IMR-90 (cell line): ENCODE data around the gene CERT1. TPM values are rescaled to one million over a fixed set of nuclear protein-coding genes. Genes with fewer than 3 reads are reported as not detected.

Experiments
- ATAC-seq: fragments of 200-7000 bp; cut with Tn5 transposase; 2 replicates; pipeline ENCODE4 v1.9.1; 2020; ENCODE audit warnings: low read depth, mild to moderate bottlenecking, moderate library complexity
- BruUV-seq: library from RNA; stranded (reverse); fragments of 400-500 nt; replicated peaks from 2 replicates; lab custom pipeline; 2021; lab: Mats Ljungman, UMichigan
- CTCF ChIA-PET: fragments of 300-600 bp; formaldehyde crosslinking; extraction: SDS; loops from one replicate; lab custom pipeline; 2021; ENCODE audit warnings: antibody characterized with exemption; lab: Yijun Ruan, JAX
- POLR2A ChIA-PET: fragments of 300-600 bp; sonication (Branson Sonifier 250); formaldehyde crosslinking; loops from one replicate; lab custom pipeline; 2022; ENCODE audit warnings: antibody characterized with exemption; ENCODE audit not compliant: unreplicated experiment; lab: Charles Lee
- DNase-seq: peaks from one replicate; pipeline ENCODE4 v3.0.0; 2013
- H2AFZ ChIP-seq: replicated peaks from 2 replicates; pipeline ENCODE3; 2013; ENCODE audit warnings: low read length, mild to moderate bottlenecking; ENCODE audit not compliant: poor library complexity
- H2AK5ac ChIP-seq: 2 replicates; pipeline ENCODE4 v1.6.1; 2013; ENCODE audit warnings: low read depth, low read length, inconsistent platforms
- H2AK9ac ChIP-seq: replicated peaks from 2 replicates; pipeline ENCODE3; 2013; ENCODE audit warnings: mild to moderate bottlenecking, low read depth, low read length, moderate library complexity; ENCODE audit not compliant: poor library complexity
- H2BK120ac ChIP-seq: 2 replicates; pipeline ENCODE4 v1.6.1; 2013; ENCODE audit warnings: low read depth, low read length, inconsistent platforms
- H2BK15ac ChIP-seq: 3 replicates; pipeline ENCODE4 v1.6.1; 2013; ENCODE audit warnings: low read depth, low read length, inconsistent platforms
- H2BK20ac ChIP-seq: 2 replicates; pipeline ENCODE4 v1.6.1; 2013; ENCODE audit warnings: low read depth, mild to moderate bottlenecking, inconsistent platforms, low read length, moderate library complexity
- H2BK5ac ChIP-seq: 2 replicates; pipeline ENCODE4 v1.6.1; 2013; ENCODE audit warnings: mild to moderate bottlenecking, low read depth, low read length, inconsistent platforms; ENCODE audit not compliant: poor library complexity, severe bottlenecking
- H3K14ac ChIP-seq: replicated peaks from 2 replicates; pipeline ENCODE4 v1.6.1; 2013; ENCODE audit warnings: low read depth, low read length, inconsistent platforms
- H3K18ac ChIP-seq: 2 replicates; pipeline ENCODE4 v1.6.1; 2013; ENCODE audit warnings: low read depth, low read length, control low read depth
- H3K23ac ChIP-seq: 2 replicates; pipeline ENCODE4 v1.6.1; 2013; ENCODE audit warnings: low read depth, low read length, inconsistent platforms
- H3K27ac ChIP-seq: 2 replicates; pipeline ENCODE4 v1.5.1; 2013; ENCODE audit warnings: mild to moderate bottlenecking, control low read depth, low read length; ENCODE audit not compliant: insufficient read depth
- H3K27me3 ChIP-seq: 2 replicates; pipeline ENCODE4 v1.6.1; 2013; ENCODE audit warnings: low read length; ENCODE audit not compliant: control insufficient read depth, insufficient read depth
- H3K36me3 ChIP-seq: 2 replicates; pipeline ENCODE4 v1.6.1; 2013; ENCODE audit warnings: low read length, mixed read lengths; ENCODE audit not compliant: control insufficient read depth, insufficient read depth
- H3K4ac ChIP-seq: 2 replicates; pipeline ENCODE4 v1.6.1; 2013; ENCODE audit warnings: low read depth, low read length, inconsistent platforms
- H3K4me1 ChIP-seq: 2 replicates; pipeline ENCODE4 v1.6.1; 2013; ENCODE audit warnings: low read length, mixed read lengths; ENCODE audit not compliant: control insufficient read depth, insufficient read depth
- H3K4me2 ChIP-seq: 2 replicates; pipeline ENCODE4 v1.6.1; 2013; ENCODE audit warnings: low read depth, mild to moderate bottlenecking, control low read depth, low read length, moderate library complexity
- H3K4me3 ChIP-seq: 2 replicates; pipeline ENCODE4 v1.5.1; 2013; ENCODE audit warnings: low read depth, mild to moderate bottlenecking, control low read depth, low read length, moderate library complexity; ENCODE audit not compliant: insufficient read depth
- H3K56ac ChIP-seq: 2 replicates; pipeline ENCODE4 v1.6.1; 2013; ENCODE audit warnings: low read length, inconsistent platforms; ENCODE audit not compliant: insufficient read depth; ENCODE audit errors: extremely low read depth
- H3K79me1 ChIP-seq, 2 experiments: 2 replicates each; pipeline ENCODE4 v1.6.1; 2013; ENCODE audit warnings: low read length in 2 of 2, inconsistent platforms in 1 of 2, low read depth in 1 of 2
- H3K9ac ChIP-seq: 2 replicates; pipeline ENCODE4 v1.6.1; 2013; ENCODE audit warnings: low read depth, low read length, control low read depth
- H3K9me1 ChIP-seq: 2 replicates; pipeline ENCODE4 v1.6.1; 2013; ENCODE audit warnings: low read length, inconsistent platforms; ENCODE audit not compliant: insufficient read depth
- H3K9me3 ChIP-seq: 2 replicates; pipeline ENCODE4 v1.6.1; 2013; ENCODE audit warnings: low read length; ENCODE audit not compliant: control insufficient read depth, insufficient read depth
- H4K20me1 ChIP-seq: 2 replicates; pipeline ENCODE4 v1.6.1; 2013; ENCODE audit warnings: low read length, inconsistent platforms; ENCODE audit not compliant: insufficient read depth
- H4K5ac ChIP-seq: 2 replicates; pipeline ENCODE4 v1.6.1; 2013; ENCODE audit warnings: mild to moderate bottlenecking, low read depth, low read length, control low read depth
- H4K8ac ChIP-seq, 2 experiments: 2 replicates each; pipeline ENCODE4 v1.6.1; 2013; ENCODE audit warnings: low read depth in 2 of 2, low read length in 2 of 2, control low read depth in 1 of 2, inconsistent platforms in 1 of 2
- H4K91ac ChIP-seq: 2 replicates; pipeline ENCODE4 v1.6.1; 2013; ENCODE audit warnings: low read depth, low read length, inconsistent platforms; ENCODE audit not compliant: insufficient read depth
- CEBPB ChIP-seq: IDR thresholded peaks from 2 replicates; pipeline ENCODE4 v1.6.1; 2012; ENCODE audit warnings: low read depth, low read length, improper control_type of control experiment
- RFX5 ChIP-seq: IDR thresholded peaks from 2 replicates; pipeline ENCODE4 v1.8.0; 2012; ENCODE audit warnings: low read depth, mild to moderate bottlenecking, low read length, moderate library complexity
- USF2 ChIP-seq: fragments of 150-350 bp; IDR thresholded peaks from 2 replicates; pipeline ENCODE4 v1.6.1; 2017; ENCODE audit warnings: mild to moderate bottlenecking, antibody characterized with exemption, low read length, low read depth
- WGBS, 2 experiments: methylation state at CpG; one replicate each; pipeline versions ENCODE4 v1.1.5 to v1.1.7; 2013; ENCODE audit warnings: missing lambda C conversion rate in 2 of 2; ENCODE audit not compliant: insufficient read length in 1 of 2; ENCODE audit errors: extremely low coverage in 2 of 2; 5-methylcytosine and 5-hydroxymethylcytosine counted together
- dilution Hi-C: fragments of 300-500 bp; cut with HindIII; formaldehyde crosslinking; loops from one replicate; pipeline ENCODE4 v1.14.3; 2018; ENCODE audit warnings: low sequenced_read_pairs; ENCODE audit not compliant: unreplicated experiment
- in situ Hi-C: fragments of 300-500 bp; cut with MboI; formaldehyde crosslinking; loops from 3 replicates; pipeline ENCODE4 v1.14.3; 2019; ENCODE audit warnings: low sequenced_read_pairs, inconsistent platforms, mixed read lengths
- intact Hi-C: fragments of 100-400 bp; cut with micrococcal nuclease; formaldehyde crosslinking; loops from 2 replicates; pipeline ENCODE4 v1.10.0; 2022
- polyA plus RNA-seq, 3 experiments: library from polyadenylated mRNA; depleted of rRNA; stranded (reverse); fragments of >200 nt; gene quantifications; 2 replicates each; pipeline ENCODE4 v1.2.3, GENCODE V29; 2012; ENCODE audit warnings: low replicate concordance in 1 of 3
- total RNA-seq: library from RNA; depleted of rRNA; stranded (reverse); fragments of >200 nt; gene quantifications from 2 replicates; pipeline ENCODE4 v1.2.3, GENCODE V29; 2012

CERT1 gene
- total and polyA plus RNA-seq, 2 of the 4 experiments (the other 2 are of a cell fraction) = 7.2 TPM

GRCh38 chr5:75481024-75481423 lies 30.4 kb downstream of the CERT1 start:
- H3K23ac ChIP-seq = no peak overlapping the region
- no peak overlapping the region for H3K9ac ChIP-seq
- POLR2A ChIA-PET = no interaction called here

More at GRCh38 chr5:75481024-75481423, 30.4 kb downstream of the CERT1 start:
- Histone ChIP-seq H2BK20ac (no peak overlapping the region), H3K4ac (no peak overlapping the region), H3K27me3 (no peaks in the 10 kb centered on the region), H3K79me1 (peaks cover 20 to 31% of the 10 kb centered on the region in 2 experiments), H3K18ac (no peak overlapping the region), H2BK120ac (no peak overlapping the region), H3K56ac (no peak overlapping the region), H2AFZ (no peak overlapping the region), H3K4me2 (no peak overlapping the region), H2AK9ac (no peak overlapping the region), H3K9me1 (peaks cover 3% of the 10 kb centered on the region; the same call in 1 of the 2 replicates), H3K4me1 (no peaks in the 10 kb centered on the region), H4K91ac (no peak overlapping the region), H3K4me3 (no peak overlapping the region), H2BK5ac (no peak overlapping the region), H3K14ac (no peak overlapping the region), H3K27ac (no peak overlapping the region), H4K8ac (no peak overlapping the region), H3K36me3 (no peaks in the 10 kb centered on the region), H2AK5ac (no peak overlapping the region), H4K5ac (no peak overlapping the region), H2BK15ac (no peak overlapping the region), H4K20me1 (peaks cover 21% of the 10 kb centered on the region; the same call in 1 of the 2 replicates), H3K9me3 (no peaks in the 10 kb centered on the region)
- 85% methylated on average over 3 of the region's 4 CpGs; no CpG with 5 or more reads in 1 of the 2 experiments for WGBS, 2 experiments
- ATAC-seq (no peak), DNase-seq (no peak)
- CTCF ChIA-PET = no interaction called here
- TF ChIP-seq USF2 (no peak), RFX5 (no peak), CEBPB (no peak)
- no TSS peak for BruUV-seq
- in situ Hi-C loops = no loop called here
- intact Hi-C loops = no loop called here
- dilution Hi-C loops = no loop called here
